Calu3 (cell line): Measurements from ENCODE around the gene GTF2H4. TPM values are rescaled to one million over a fixed set of nuclear protein-coding genes. Genes with fewer than 3 reads are reported as not detected.

ENCODE experiments used
- BruUV-seq: library from RNA; stranded (reverse); fragments of 400-500 nt; replicated peaks from 2 replicates; lab custom pipeline; 2021; lab: Mats Ljungman, UMichigan
- CTCF ChIA-PET: fragments of 300-600 bp; sonication (Branson Sonifier 250); formaldehyde crosslinking; loops from one replicate; lab custom pipeline; 2022; ENCODE audit warnings: antibody characterized with exemption; lab: Charles Lee
- DNase-seq: peaks from one replicate; pipeline ENCODE4 v3.0.0; 2022
- H3K27ac Mint-ChIP-seq: one replicate; pipeline ENCODE4 v1.8.0; 2022; ENCODE audit warnings: mixed read lengths; ENCODE audit not compliant: unreplicated experiment
- H3K27me3 Mint-ChIP-seq: one replicate; pipeline ENCODE4 v1.8.0; 2022; ENCODE audit warnings: mixed read lengths; ENCODE audit not compliant: unreplicated experiment
- H3K36me3 Mint-ChIP-seq: one replicate; pipeline ENCODE4 v1.8.0; 2022; ENCODE audit warnings: mild to moderate bottlenecking, moderate library complexity, mixed read lengths; ENCODE audit not compliant: insufficient read depth, unreplicated experiment
- H3K4me1 Mint-ChIP-seq: one replicate; pipeline ENCODE4 v1.8.0; 2022; ENCODE audit warnings: mild to moderate bottlenecking, low read depth, mixed read lengths; ENCODE audit not compliant: unreplicated experiment
- H3K4me3 Mint-ChIP-seq: one replicate; pipeline ENCODE4 v1.8.0; 2022; ENCODE audit warnings: mild to moderate bottlenecking, low read depth, moderate library complexity, mixed read lengths; ENCODE audit not compliant: unreplicated experiment
- H3K9me3 Mint-ChIP-seq: one replicate; pipeline ENCODE4 v1.8.0; 2022; ENCODE audit warnings: low read depth, mixed read lengths; ENCODE audit not compliant: unreplicated experiment
- CTCF ChIP-seq: fragments of 200-600 bp; IDR thresholded peaks from one replicate; pipeline ENCODE4 v1.8.0; 2022; ENCODE audit warnings: antibody characterized with exemption; ENCODE audit not compliant: unreplicated experiment
- intact Hi-C: fragments of 100-400 bp; cut with micrococcal nuclease; formaldehyde crosslinking; loops from one replicate; pipeline ENCODE4 v1.10.0; 2022; ENCODE audit not compliant: unreplicated experiment
- microRNA-seq: library from miRNA; unstranded; fragments of <30 nt; microRNA quantifications from one replicate; pipeline ENCODE4 v1.2.0, GENCODE V29; 2022
- total RNA-seq: library from RNA; stranded (reverse); gene quantifications from 2 replicates; pipeline ENCODE4 v1.2.3, GENCODE V29; 2022

Gene GTF2H4
- total RNA-seq, 1 experiment from 2014 or later, result 80.0 TPM

GRCh38 chr6:30962716-30963115 lies 54.7 kb downstream of the GTF2H4 start:
- H3K36me3 Mint-ChIP-seq, result no peaks in the 10 kb centered on the region
- no peak overlapping the region for H3K27ac Mint-ChIP-seq
- H3K4me1 Mint-ChIP-seq, result peaks cover 28% of the 10 kb centered on the region
- DNase-seq, result no peak
- BruUV-seq, result no TSS peak
- intact Hi-C loops, result loop anchor here (5.0 kb wide), 1 partner anchor 45 kb away; no protein-coding TSS in a partner anchor
- CTCF ChIA-PET, result interaction anchor here (1.1 to 1.4 kb wide), 2 partner anchors 14 to 19 kb away, joined by 3 to 5 read pairs; no protein-coding TSS in a partner anchor
- peaks cover 2% of the 10 kb centered on the region for H3K9me3 Mint-ChIP-seq
- no peak overlapping the region for H3K4me3 Mint-ChIP-seq
- peaks cover 31% of the 10 kb centered on the region for H3K27me3 Mint-ChIP-seq
- TF ChIP-seq CTCF, result no peak

- peak; percentile 71 for DNase-seq
- no TSS peak for BruUV-seq
- Mint-ChIP-seq H3K4me3 (no peak overlapping the region), H3K27me3 (peaks cover 22% of the 10 kb centered on the region), H3K9me3 (peaks cover 2% of the 10 kb centered on the region), H3K27ac (no peak overlapping the region), H3K4me1 (peaks cover 28% of the 10 kb centered on the region), H3K36me3 (no peaks in the 10 kb centered on the region)
- intact Hi-C loops, result loop anchor here (5.0 kb wide), 1 partner anchor 46 kb away; no protein-coding TSS in a partner anchor
- CTCF ChIA-PET, result interaction anchor here (0.5 to 1.5 kb wide), 8 partner anchors 11 to 702 kb away, joined by 3 to 5 read pairs (median 3); partner anchors contain the start of genes CCHCR1 and TCF19
- no peak for TF ChIP-seq CTCF
Observed at GRCh38 chr6:30963641-30964040, 55.6 kb downstream of the GTF2H4 start.

Small RNA genes within 50 kb of the gene (microRNA-seq; reads per million reads assigned to microRNA genes)
- gene MIR4640, result 47.1 reads per million, percentile 55 among the genes with 10 or more reads in this experiment

Other genes starting within 250 kb of the GTF2H4 start
- 51.6 and 55.6 TPM in 2 replicates for gene DHX16, start 235.2 kb upstream of the GTF2H4 start, total RNA-seq
- 22.0 and 28.2 TPM in 2 replicates for gene PPP1R18, start 221.6 kb upstream of the GTF2H4 start, total RNA-seq
- 22.8 and 30.2 TPM in 2 replicates for gene NRM, start 217.2 kb upstream of the GTF2H4 start, total RNA-seq
- gene MDC1, start 190.9 kb upstream of the GTF2H4 start, total RNA-seq, result 62.4 and 66.6 TPM in 2 replicates
- gene TUBB, start 187.9 kb upstream of the GTF2H4 start, total RNA-seq, result 967 and 1,123 TPM in 2 replicates
- 240 and 243 TPM in 2 replicates for gene FLOT1, start 165.5 kb upstream of the GTF2H4 start, total RNA-seq
- 270 and 458 TPM in 2 replicates for gene IER3, start 163.7 kb upstream of the GTF2H4 start, total RNA-seq
- gene DDR1, start 23.7 kb upstream of the GTF2H4 start, total RNA-seq, result 489 and 580 TPM in 2 replicates
- gene VARS2, start 6.0 kb downstream of the GTF2H4 start, total RNA-seq, result 33.0 and 34.2 TPM in 2 replicates
- gene SFTA2, start 24.0 kb downstream of the GTF2H4 start, total RNA-seq, result 184 and 246 TPM in 2 replicates
- 0.07 and 0.15 TPM in 2 replicates for gene MUCL3, start 32.8 kb downstream of the GTF2H4 start, total RNA-seq
- not detected in 2 replicates for gene MUC21, start 75.5 kb downstream of the GTF2H4 start, total RNA-seq
- gene MUC22, start 102.3 kb downstream of the GTF2H4 start, total RNA-seq, result not detected in 2 replicates
- not detected in 2 replicates for gene C6orf15, start 204.4 kb downstream of the GTF2H4 start, total RNA-seq
- 9.4 and 11.0 TPM in 2 replicates for gene PSORS1C1, start 206.6 kb downstream of the GTF2H4 start, total RNA-seq
- gene CDSN, start 212.2 kb downstream of the GTF2H4 start, total RNA-seq, result 0.35 and 0.42 TPM in 2 replicates
- not detected in 2 replicates for gene PSORS1C2, start 230.9 kb downstream of the GTF2H4 start, total RNA-seq
- 95.2 and 105 TPM in 2 replicates for gene CCHCR1, start 249.6 kb downstream of the GTF2H4 start, total RNA-seq